Measurements from ENCODE around the gene SYNGR1.

SYNGR1 gene

GRCh38 chr22:39430576-39431150, 80.9 kb downstream of the SYNGR1 start:
- no peak for DNase-seq (ENCODE audit: low read depth in 2 of 2)

GRCh38 chr22:39431216-39431801, 81.5 kb downstream of the SYNGR1 start:
- no peak for DNase-seq (ENCODE audit: low read depth in 2 of 2)

GRCh38 chr22:39431821-39432251, 82.0 kb downstream of the SYNGR1 start:
- DNase-seq (ENCODE audit: low read depth in 2 of 2), result no peak

- no peak for DNase-seq (ENCODE audit: low read depth in 2 of 2)
These were observed 82.6 kb downstream of the SYNGR1 start for GRCh38 chr22:39432361-39432811.

DNA sequence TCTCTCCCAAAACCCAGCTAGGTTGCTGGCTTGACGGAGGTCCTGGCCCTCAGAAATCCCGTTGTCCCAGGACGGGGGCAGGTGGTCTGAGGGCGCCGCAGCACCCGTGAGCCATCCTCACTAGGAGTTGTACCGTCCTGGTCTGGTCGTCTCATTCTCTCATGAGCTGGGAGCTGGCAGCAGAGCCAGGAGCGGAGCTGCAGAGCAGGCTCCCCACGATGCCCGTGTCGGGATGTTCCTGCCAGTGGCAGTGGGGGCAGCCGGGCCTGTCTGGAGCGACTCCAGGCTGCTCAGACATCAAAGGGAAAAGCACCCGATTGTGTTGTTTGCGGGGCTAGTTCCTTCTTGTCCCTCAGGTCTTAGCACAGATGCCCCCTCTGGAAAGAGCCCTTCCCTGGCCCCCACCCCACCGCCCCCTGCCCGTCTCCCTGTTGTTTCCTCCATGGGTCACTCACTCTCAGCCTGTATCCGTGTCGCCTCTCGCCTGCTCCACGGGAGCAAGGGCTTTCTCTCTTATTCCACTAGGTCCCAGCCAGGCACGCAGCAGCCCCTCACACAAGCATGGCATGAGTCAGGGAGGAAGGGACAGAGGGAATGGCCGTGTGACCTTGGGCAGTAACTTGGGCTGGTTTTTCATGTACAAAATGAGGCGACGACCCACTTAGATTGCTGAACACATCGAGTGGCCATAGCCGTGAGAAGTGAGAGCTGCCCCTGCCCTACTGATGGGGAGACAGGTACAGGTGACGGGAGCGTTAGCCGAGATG, 83.9 kb downstream of the SYNGR1 start:
- DNase-seq (ENCODE audit: low read depth in 2 of 2), result no peak

DNA sequence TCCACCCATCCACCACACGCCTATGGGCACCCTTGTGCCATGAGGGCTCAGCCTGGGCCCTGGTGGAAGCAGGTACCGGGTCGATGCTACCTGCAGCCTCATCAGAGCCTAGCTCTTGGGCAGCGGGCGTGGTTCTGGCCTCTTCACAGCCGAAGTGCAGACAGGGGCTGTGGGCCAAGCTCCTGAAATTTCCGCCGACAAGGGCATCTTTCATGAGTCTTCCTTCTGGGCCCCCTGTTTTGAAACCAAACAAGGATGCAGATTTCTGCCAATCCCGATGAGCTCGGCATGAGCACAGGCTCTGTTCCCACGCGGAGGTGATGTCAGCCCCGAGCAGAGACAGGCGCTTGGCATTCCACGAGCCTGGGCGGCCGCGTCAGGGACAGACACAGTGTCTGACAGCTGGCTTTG, 84.5 kb downstream of the SYNGR1 start:
- DNase-seq (ENCODE audit: low read depth in 2 of 2), result no peak

GRCh38 chr22:39434721-39435120, 84.9 kb downstream of the SYNGR1 start:
- no peak for DNase-seq (ENCODE audit: low read depth in 2 of 2)

All from stimulated activated CD4-positive, alpha-beta T cell treated with anti-CD3 and anti-CD28 coated beads, Interleukin-4, amount 100 ng/mL, for 48 hours (primary cell).